ENCODE data around the gene DBN1. TPM values are rescaled to one million over a fixed set of nuclear protein-coding genes. Genes with fewer than 3 reads are reported as not detected.

DBN1 gene
- total and polyA plus RNA-seq, 9 of the 15 experiments (the other 6 are each of a cell fraction or from before 2014, with no cell fraction given): 0.25 to 87.2 (median 27.9) TPM

DNA sequence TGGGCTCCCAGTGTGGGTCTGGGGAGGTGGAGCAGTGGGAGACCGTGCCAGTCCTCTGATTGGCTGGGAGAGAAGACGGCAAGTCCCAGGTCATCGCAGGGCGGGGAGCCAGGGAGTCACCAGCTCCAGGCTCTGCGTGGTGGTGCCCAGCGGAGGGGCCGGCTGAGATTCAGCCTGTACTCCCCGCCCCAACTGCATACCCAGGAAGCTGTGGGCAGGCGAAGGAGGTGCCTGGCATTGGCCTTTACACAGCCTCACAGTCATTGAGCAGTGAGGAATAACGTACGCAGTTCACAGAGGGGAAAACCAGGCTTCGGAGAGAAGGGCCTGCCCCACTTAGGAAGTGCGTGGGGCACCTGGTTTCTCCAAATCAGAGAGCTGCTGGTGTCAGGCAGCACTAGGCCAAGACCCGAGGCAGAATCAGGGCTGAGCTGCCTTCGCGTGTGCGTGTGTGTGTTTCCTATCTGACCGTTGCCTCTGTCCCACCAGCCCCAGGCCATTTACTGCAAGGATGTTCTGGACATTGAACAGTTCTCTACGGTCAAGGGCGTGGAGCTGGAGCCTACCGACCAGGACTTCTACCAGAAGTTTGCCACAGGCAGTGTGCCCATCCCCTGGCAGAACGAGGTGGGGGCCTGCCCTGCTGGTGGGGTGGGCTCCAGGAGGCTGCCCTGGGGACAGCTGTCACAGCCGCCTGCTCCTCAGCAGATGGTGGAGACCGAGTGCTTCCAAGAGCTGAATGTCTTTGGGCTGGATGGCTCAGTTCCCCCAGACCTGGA lies 33.0 kb downstream of the DBN1 start:
- 90% methylated on average over 24 of the region's 24 CpGs for WGBS (ENCODE audit: insufficient coverage, low coverage, missing lambda C conversion rate)
- TF ChIP-seq, protein P1, sequence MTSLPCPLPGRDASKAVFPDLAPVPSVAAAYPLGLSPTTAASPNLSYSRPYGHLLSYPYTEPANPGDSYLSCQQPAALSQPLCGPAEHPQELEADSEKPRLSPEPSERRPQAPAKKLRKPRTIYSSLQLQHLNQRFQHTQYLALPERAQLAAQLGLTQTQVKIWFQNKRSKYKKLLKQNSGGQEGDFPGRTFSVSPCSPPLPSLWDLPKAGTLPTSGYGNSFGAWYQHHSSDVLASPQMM (CRISPR knock-in tag; IDR thresholded peaks at IDR 0.05): no peak
- no peak for TF ChIP-seq FOXA3 (CRISPR knock-in tag; conservative IDR thresholded peaks at IDR 0.05 in 1 of 2, IDR thresholded peaks at IDR 0.05 in 1 of 2)
- TF ChIP-seq ILF3 (IDR thresholded peaks at IDR 0.05; ENCODE audit: borderline replicate concordance): peak; percentile 43; the same call in 1 of the 2 replicates
- peak; percentile 65 for TF ChIP-seq POLR2G (IDR thresholded peaks at IDR 0.05; ENCODE audit: low read depth, low read length)
- peak; percentile 45; the same call in 1 of the 2 replicates for TF ChIP-seq SUPT5H (IDR thresholded peaks at IDR 0.05)
- no peak for TF ChIP-seq TEAD2 (tag; IDR thresholded peaks at IDR 0.05)
- peak; percentile 26; the same call in 1 of the 2 replicates for TF ChIP-seq POLR2A (conservative IDR thresholded peaks at IDR 0.05)
- peak; percentile 33 for TF ChIP-seq POLR2B (IDR thresholded peaks at IDR 0.05; ENCODE audit: low read depth, partially characterized antibody)
- Histone ChIP-seq H4K20me1 (replicated peaks; ENCODE audit: control insufficient read depth, insufficient read depth, low read length) (peaks cover 27% of the 10 kb centered on the region; the same call in 1 of the 2 replicates), H3K9me1 (ENCODE audit: control insufficient read depth, insufficient read depth, low read length) (peaks cover 3% of the 10 kb centered on the region), H3K9me3 (replicated peaks; ENCODE audit: control insufficient read depth, insufficient read depth, low read depth, low read length) (no peaks in the 10 kb centered on the region), H3K27ac (ENCODE audit: extremely low read depth, low read depth, low read length) (no peak overlapping the region), H3K4me2 (ENCODE audit: insufficient read depth, low read length) (no peak overlapping the region), H3K27me3 (ENCODE audit: control insufficient read depth in 2 of 2, insufficient read depth in 2 of 2, low read length in 2 of 2) (no peaks in the 10 kb centered on the region), H3K4me1 (replicated peaks in 1 of 2; ENCODE audit: control insufficient read depth in 2 of 2, insufficient read depth in 2 of 2, low read length in 2 of 2) (peaks cover 9 to 41% of the 10 kb centered on the region in 2 experiments; a peak in 4 of 5 replicates), H2AFZ (ENCODE audit: low read depth, low read length) (no peak overlapping the region), H3K9ac (ENCODE audit: insufficient read depth in 1 of 2, low read depth in 2 of 2, low read length in 2 of 2) (peak overlapping the region in 1 of 2 experiments; percentile 45; a peak in 1 of 4 replicates), H3K36me3 (ENCODE audit: control insufficient read depth, insufficient read depth, low read length) (peaks cover 75% of the 10 kb centered on the region; the same call in 2 of the 3 replicates), H3K4me3 (no peak overlapping the region), H3K79me2 (ENCODE audit: control insufficient read depth, insufficient read depth, low read length) (no peaks in the 10 kb centered on the region)
- POLR2A ChIA-PET: interaction anchor here (0.6 to 11.8 kb wide), 8 partner anchors 9 to 82 kb away, joined by 3 to 210 read pairs (median 3); partner anchors contain the start of genes GRK6 and RGS14
- in situ Hi-C loops (cut with MboI) (no loop called here), intact Hi-C loops (cut with micrococcal nuclease) (no loop called here)
- BruUV-seq (replicated peaks): no TSS peak
- CTCF ChIA-PET (ENCODE audit: low intra/inter-chr PET ratio): no interaction called here
- FAIRE-seq: no peak
- no peak for ATAC-seq
- DNase-seq (ENCODE audit: extremely low read depth in 1 of 4, low spot score in 3 of 4): no peak

All from K562 (cell line).